DND-41 (cell line): Measurements from ENCODE around the gene NUP210L.

ENCODE experiments used
- EZH2 ChIP-seq: IDR thresholded peaks from 3 replicates; pipeline ENCODE4 v1.6.1; 2012; ENCODE audit warnings: borderline replicate concordance, low read depth, mild to moderate bottlenecking, moderate library complexity, low read length, inconsistent platforms; ENCODE audit not compliant: severe bottlenecking
- TF ChIP-seq, protein P1 (sequence below): IDR thresholded peaks from 2 replicates; pipeline ENCODE4 v1.5.1; 2012; ENCODE audit warnings: borderline replicate concordance, low read length, moderate library complexity, mild to moderate bottlenecking; ENCODE audit not compliant: poor library complexity, severe bottlenecking; ENCODE audit errors: extremely low read depth

DNA sequence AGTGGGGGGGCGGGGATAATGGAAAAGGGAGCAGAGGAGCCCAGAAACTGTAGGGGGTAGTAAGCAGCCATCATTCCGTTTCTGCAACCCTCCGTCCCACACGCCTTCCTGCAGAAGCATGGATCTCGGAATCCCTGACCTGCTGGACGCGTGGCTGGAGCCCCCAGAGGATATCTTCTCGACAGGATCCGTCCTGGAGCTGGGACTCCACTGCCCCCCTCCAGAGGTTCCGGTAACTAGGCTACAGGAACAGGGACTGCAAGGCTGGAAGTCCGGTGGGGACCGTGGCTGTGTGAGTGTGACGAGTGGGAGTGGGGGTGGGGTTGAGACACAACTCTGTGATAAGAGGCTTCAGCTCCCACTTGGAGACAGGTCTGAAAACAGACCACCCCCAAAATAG lies 186.5 kb downstream of the NUP210L start:
- TF ChIP-seq, protein P1, sequence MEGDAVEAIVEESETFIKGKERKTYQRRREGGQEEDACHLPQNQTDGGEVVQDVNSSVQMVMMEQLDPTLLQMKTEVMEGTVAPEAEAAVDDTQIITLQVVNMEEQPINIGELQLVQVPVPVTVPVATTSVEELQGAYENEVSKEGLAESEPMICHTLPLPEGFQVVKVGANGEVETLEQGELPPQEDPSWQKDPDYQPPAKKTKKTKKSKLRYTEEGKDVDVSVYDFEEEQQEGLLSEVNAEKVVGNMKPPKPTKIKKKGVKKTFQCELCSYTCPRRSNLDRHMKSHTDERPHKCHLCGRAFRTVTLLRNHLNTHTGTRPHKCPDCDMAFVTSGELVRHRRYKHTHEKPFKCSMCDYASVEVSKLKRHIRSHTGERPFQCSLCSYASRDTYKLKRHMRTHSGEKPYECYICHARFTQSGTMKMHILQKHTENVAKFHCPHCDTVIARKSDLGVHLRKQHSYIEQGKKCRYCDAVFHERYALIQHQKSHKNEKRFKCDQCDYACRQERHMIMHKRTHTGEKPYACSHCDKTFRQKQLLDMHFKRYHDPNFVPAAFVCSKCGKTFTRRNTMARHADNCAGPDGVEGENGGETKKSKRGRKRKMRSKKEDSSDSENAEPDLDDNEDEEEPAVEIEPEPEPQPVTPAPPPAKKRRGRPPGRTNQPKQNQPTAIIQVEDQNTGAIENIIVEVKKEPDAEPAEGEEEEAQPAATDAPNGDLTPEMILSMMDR: no peak
- TF ChIP-seq EZH2: no peak
